GM21526 (cell line): ENCODE measurements around the gene CEL.
"Not testable (repeated sequence)": the region's sequence is repeated elsewhere in the genome, so short reads cannot be mapped to it uniquely, and the experiment has no call there.

Experiments
- ATAC-seq: cut with Tn5 transposase; IDR thresholded peaks from one replicate; pipeline ENCODE4 v1.9.1; 2021; ENCODE audit warnings: moderate library complexity; ENCODE audit not compliant: unreplicated experiment, low FRiP score

The CEL gene

DNA sequence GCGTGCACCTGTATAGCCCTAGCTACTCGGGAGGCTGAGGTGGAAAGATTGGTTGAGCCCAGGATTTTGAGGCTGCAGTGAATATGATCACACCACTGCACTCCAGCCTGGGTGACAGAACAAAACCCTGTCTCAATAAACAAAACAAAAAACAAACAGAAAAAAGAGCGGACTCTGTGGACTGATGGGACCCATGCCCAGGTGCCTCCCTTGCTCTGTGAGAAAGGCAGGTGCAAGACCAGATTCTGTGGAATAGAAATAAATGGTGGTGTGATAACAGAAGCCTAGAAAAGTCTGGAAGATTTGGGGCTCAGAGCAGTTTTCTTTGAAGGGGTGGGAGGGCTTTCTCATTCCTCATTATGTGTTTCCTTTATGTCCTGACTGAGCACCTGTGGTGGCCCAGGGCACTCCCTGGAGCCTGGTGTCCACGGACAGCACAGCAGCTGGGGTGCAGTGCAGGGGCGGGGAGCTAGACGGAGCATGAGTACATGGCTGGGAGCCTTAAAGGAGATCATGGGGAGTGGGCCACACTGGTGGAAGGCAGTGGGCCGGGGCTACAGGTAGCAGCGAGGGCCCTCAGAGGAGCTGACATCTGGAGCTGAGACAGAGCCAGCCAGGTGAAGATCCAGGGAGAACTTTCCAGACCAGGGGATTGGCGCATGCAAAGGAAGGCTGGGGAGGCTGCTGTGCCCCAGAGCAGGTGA, 15.4 kb upstream of the CEL start:
- ATAC-seq: no peak

DNA sequence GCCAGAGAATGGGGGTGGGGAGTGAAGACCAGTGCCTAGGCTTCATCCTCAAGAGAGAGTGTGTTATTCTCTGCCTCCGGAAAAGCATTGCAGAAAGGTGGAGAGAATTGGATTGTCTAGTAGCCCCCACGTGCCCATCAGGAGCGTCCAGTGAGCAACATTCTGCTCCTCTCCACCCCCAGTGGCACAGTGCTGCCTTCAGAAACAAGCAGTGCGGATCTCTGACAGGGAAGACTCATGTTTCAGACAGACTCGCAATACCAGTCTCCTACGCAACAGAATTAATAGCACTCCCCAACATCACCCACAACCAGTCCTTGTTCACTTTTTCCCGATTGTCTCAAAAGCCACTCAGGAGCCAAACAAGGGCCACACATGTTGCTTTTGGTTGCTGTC, 14.9 kb upstream of the CEL start:
- ATAC-seq: no peak

GRCh38 chr9:133048595-133048994, 13.2 kb upstream of the CEL start:
- no peak for ATAC-seq

- ATAC-seq: no peak
Observed at GRCh38 chr9:133049043-133049442, 12.7 kb upstream of the CEL start.

- no peak for ATAC-seq
Observed at GRCh38 chr9:133050142-133050541, 11.6 kb upstream of the CEL start.

- no peak for ATAC-seq
Observed at GRCh38 chr9:133050781-133051180, 11.0 kb upstream of the CEL start.

GRCh38 chr9:133051281-133051900, 10.4 kb upstream of the CEL start:
- ATAC-seq: no peak

DNA sequence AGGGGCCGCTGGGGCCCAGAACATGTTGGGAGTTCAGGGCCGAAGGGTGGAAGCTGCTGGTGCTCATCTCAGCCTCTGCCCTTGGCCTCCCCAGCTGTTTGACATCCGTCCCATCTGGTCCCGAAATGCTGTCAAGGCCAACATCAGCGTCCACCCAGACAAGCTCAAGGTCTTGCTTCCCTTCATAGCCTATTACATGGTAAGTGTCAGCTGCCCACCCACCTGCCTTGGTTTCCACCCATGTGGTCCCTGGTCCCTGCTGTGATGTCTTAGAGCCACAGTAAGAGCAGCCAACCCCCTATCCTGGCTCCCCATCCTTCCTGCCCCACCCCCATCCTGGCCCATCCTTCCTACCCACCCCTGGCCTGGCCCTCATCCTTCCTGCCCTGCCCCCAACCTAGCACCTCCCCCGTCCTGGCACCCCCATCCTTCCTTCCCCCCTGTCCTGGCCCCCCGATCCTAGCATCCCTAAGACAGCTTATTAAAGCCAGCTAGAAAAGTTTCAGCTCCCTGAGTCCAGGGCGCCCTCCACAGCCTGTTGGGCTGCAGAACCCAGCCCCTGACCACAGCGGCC, 9.7 kb upstream of the CEL start:
- no peak for ATAC-seq

GRCh38 chr9:133054194-133054890, 7.4 kb upstream of the CEL start:
- ATAC-seq: no peak

GRCh38 chr9:133054966-133055365, 6.8 kb upstream of the CEL start:
- no peak for ATAC-seq

DNA sequence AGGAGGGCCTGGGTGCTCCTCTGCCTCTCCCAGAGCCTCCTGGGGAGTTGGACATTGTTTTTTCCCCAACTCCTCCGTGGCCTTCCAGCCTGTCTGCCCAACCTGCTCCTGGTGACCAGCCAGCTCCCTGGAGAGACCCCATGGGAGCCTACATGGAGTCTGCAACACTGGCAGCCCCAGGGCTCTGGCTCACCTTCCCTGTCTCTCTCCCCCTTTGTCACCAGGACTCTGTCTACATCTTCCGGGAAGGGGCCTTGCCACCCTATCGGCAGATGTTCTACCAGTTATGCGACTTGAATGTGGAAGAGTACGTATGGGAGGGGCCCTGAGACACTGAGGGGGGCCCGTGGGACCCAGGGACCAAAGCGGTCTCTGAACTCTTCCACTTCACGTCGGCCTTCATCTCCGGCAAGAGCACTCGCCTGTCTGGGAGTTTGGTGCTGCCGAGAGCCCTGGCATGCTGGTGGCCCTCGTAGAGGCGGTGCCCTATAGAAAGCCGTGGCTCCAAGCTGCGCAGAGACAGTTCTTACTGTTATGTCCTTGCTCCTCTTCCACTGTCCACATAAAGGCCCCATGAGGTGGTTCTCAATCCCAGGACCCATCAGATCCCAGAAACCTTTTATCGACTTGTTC, 5.9 kb upstream of the CEL start:
- ATAC-seq: no peak

DNA sequence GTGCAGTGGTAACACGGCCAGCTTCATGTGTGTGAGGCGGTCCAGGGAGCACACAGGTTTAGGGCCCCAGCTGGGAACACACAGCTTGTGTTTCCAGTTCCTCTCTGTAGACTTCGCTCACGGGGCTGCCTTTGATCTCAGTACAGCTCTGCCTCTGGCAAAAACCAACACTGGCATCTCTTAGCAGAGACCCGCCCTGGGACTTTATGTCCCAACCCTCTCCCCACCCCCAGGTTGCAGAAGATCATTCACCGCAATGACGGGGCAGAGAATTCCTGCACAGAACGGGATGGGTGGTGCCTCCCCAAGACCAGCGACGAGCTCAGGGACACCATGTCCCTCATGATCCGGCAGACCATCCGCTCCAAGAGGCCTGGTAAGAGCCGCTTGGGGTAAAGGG, 5.2 kb upstream of the CEL start:
- no peak for ATAC-seq

DNA sequence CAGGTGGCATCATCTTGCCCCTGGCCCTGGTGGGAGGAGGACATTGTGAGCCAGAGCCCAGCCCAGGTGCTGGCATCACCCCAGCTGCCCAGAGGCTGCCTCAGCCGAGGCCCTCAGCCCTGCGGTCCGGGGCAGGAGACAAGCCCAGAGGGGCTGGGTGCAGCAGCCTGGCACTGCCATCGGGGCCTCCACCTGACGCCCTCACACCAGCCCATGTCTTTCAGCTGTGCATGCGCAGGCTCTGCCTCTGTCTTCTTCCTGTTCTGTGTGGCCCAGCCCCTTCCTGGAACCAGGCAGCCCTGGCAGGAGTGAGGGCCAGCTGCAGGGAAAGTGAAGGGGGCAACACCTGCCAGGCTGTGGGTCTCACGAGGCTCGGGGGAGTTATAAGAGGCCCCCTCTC, 4.8 kb upstream of the CEL start:
- ATAC-seq: no peak

GRCh38 chr9:133057553-133057952, 4.2 kb upstream of the CEL start:
- ATAC-seq: no peak

GRCh38 chr9:133058071-133058470, 3.7 kb upstream of the CEL start:
- no peak for ATAC-seq

DNA sequence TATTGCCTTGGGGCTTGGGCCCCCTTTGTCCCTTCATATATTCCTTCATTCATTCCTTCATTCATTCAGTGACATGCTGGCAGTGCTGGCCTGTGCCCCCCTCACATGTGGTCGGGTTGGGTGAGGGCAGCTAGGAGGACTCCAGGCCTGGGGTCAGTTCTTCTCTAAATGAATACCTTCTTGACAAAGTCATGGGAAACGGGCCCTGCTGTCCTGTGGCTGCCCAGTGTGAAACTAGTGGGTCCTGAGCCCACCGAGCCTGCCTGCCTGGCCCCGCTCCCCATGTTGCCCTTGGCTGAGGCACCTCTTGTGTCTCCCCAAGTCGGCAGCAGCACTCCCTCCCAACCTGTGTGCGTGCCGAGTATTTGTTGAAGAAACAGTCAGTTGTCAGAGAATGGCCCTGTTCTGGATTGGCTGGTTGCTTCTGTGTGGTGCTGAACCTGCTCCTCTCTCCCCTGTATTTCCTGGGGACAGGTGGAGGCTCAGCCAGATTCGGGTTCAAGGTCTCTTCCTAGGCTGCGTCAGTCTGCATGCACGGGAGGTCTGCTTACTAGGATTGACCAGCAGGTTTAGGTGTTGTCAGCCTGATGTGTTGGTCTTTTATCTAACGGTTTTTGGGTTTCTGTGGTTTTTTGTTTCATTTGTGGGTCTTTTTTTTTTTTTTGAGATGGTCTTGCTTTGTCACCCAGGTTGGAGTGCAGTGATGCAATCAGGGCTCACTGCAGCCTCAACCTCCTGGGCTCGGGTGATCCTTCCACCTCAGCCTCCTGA, 3.0 kb upstream of the CEL start:
- no peak for ATAC-seq

DNA sequence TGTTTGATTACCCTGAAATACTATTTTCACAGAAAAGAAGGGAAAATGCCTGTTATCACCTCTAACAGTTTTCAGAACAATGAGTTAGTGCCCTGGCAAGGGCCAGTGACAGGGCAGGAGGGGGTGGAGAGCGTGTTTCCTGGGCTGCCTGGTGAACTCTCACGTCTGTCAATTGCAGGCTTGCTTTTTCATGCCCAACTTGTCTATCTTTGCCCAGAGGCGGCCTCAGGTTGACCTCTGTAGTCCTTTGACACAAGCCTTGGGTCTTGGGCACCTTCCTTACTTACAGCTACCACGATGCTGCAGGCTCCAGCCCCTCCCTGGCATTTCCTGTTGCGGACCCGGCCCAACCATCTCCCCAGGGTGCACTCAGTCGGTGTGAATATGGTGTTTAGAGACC, 2.2 kb upstream of the CEL start:
- ATAC-seq: no peak

DNA sequence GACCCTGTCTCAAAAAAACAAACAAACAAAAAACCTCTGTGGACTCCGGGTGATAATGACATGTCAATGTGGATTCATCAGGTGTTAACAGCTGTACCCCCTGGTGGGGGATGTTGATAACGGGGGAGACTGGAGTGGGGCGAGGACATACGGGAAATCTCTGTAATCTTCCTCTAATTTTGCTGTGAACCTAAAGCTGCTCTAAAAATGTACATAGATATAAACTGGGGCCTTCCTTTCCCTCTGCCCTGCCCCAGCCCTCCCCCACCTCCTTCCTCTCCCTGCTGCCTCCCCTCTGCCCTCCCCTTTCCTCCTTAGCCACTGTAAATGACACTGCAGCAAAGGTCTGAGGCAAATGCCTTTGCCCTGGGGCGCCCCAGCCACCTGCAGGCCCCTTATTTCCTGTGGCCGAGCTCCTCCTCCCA, 1.4 kb upstream of the CEL start:
- ATAC-seq: no peak

DNA sequence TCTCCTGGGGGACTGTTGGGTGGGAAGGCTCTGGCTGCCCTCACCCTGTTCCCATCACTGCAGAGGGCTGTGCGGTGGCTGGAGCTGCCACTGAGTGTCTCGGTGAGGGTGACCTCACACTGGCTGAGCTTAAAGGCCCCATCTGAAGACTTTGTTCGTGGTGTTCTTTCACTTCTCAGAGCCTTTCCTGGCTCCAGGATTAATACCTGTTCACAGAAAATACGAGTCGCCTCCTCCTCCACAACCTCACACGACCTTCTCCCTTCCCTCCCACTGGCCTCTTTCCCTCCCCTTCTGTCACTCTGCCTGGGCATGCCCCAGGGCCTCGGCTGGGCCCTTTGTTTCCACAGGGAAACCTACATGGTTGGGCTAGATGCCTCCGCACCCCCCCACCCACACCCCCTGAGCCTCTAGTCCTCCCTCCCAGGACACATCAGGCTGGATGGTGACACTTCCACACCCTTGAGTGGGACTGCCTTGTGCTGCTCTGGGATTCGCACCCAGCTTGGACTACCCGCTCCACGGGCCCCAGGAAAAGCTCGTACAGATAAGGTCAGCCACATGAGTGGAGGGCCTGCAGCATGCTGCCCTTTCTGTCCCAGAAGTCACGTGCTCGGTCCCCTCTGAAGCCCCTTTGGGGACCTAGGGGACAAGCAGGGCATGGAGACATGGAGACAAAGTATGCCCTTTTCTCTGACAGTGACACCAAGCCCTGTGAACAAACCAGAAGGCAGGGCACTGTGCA, 590 bp upstream of the CEL start:
- ATAC-seq: not testable (repeated sequence)

DNA sequence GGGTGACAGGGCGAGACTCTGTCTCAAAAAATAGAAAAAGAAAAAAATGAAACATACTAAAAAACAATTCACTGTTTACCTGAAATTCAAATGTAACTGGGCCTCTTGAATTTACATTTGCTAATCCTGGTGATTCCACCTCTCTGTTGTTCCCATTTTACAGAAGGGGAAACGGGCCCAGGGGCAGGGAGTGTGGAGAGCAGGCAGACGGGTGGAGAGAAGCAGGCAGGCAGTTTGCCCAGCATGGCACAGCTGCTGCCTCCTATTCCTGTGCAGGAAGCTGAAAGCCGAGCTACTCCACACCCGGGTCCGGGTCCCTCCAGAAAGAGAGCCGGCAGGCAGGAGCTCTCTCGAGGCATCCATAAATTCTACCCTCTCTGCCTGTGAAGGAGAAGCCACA, 788 bp downstream of the CEL start:
- ATAC-seq: not testable (repeated sequence)
